ENCODE data around the gene LRFN5. TPM values are rescaled to one million over a fixed set of nuclear protein-coding genes. Genes with fewer than 3 reads are reported as not detected.
A peak's percentile ranks its signal among the peaks of the same experiment; 100 is the strongest.
"Not testable (repeated sequence)": the region's sequence is repeated elsewhere in the genome, so short reads cannot be mapped to it uniquely, and the experiment has no call there.

LRFN5 gene
- total RNA-seq, 1 experiment from 2014 or later: 0.29 TPM

- peak; percentile 3 for DNase-seq (ENCODE audit: low spot score)
These were observed 292.7 kb downstream of the LRFN5 start for GRCh38 chr14:41899416-41899815.

GRCh38 chr14:41900644-41901043, 294.0 kb downstream of the LRFN5 start:
- DNase-seq (ENCODE audit: low spot score): no peak

GRCh38 chr14:41901089-41901488, 294.4 kb downstream of the LRFN5 start:
- DNase-seq (ENCODE audit: low spot score): no peak

GRCh38 chr14:41905394-41905964, 298.8 kb downstream of the LRFN5 start:
- no peak for DNase-seq (ENCODE audit: low spot score)

GRCh38 chr14:41911155-41911554, 304.5 kb downstream of the LRFN5 start:
- not testable (repeated sequence) for DNase-seq (ENCODE audit: low spot score)

- DNase-seq (ENCODE audit: low spot score): no peak
These were observed 306.7 kb downstream of the LRFN5 start for GRCh38 chr14:41913398-41913797.

GRCh38 chr14:41915732-41916131, 309.1 kb downstream of the LRFN5 start:
- DNase-seq (ENCODE audit: low spot score): no peak

- DNase-seq (ENCODE audit: low spot score): no peak
These were observed 309.6 kb downstream of the LRFN5 start for GRCh38 chr14:41916313-41916712.

- DNase-seq (ENCODE audit: low spot score): peak; percentile 56
These were observed 318.7 kb downstream of the LRFN5 start for GRCh38 chr14:41925409-41925808.

- no peak for DNase-seq (ENCODE audit: low spot score)
These were observed 343.9 kb downstream of the LRFN5 start for GRCh38 chr14:41950428-41951151.

All from H4 (cell line).